Esophagus squamous epithelium (tissue), 4 donors: Measurements from ENCODE around the gene TCF19.

ENCODE experiments used
- POLR2A ChIP-seq, 4 donors: fragments of 450-650 bp; IDR thresholded peaks; one replicate each; pipeline ENCODE4 v1.6.1; 2017; ENCODE audit warnings: antibody characterized with exemption in 4 of 4, mild to moderate bottlenecking in 4 of 4, moderate library complexity in 3 of 4
- TF ChIP-seq, protein P1 (sequence below), 6 experiments: fragments of 450-650 bp in 4 of 6; fragments of 200-600 bp in 2 of 6; sonication (generic) in 2 of 6; IDR thresholded peaks; one replicate each; pipeline ENCODE4 v1.5.1; 2016 to 2019; ENCODE audit warnings: antibody characterized with exemption in 6 of 6, mild to moderate bottlenecking in 4 of 6, moderate library complexity in 4 of 6

DNA sequence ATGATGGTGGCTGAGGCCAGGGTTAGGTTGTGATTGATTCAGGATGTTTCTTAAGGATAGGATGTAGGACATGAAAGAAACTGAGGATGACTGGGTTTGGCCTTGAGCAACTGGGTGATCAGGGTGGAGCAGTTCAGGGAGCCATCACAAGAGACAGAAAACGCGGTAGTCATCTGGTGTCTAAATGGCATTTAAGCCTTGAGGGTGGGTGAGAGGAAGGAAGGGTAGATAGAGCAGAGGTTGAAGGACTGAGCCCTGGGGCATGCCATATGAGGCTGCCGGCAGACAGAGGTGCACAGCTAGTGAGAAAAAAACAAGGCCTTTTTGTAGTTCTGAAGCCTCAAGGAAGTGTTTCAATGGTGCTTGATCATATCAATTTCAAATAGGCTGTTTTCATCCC is 10.2 kb downstream of the TCF19 start:
- TF ChIP-seq, protein P1, sequence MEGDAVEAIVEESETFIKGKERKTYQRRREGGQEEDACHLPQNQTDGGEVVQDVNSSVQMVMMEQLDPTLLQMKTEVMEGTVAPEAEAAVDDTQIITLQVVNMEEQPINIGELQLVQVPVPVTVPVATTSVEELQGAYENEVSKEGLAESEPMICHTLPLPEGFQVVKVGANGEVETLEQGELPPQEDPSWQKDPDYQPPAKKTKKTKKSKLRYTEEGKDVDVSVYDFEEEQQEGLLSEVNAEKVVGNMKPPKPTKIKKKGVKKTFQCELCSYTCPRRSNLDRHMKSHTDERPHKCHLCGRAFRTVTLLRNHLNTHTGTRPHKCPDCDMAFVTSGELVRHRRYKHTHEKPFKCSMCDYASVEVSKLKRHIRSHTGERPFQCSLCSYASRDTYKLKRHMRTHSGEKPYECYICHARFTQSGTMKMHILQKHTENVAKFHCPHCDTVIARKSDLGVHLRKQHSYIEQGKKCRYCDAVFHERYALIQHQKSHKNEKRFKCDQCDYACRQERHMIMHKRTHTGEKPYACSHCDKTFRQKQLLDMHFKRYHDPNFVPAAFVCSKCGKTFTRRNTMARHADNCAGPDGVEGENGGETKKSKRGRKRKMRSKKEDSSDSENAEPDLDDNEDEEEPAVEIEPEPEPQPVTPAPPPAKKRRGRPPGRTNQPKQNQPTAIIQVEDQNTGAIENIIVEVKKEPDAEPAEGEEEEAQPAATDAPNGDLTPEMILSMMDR (IDR thresholded peaks at IDR 0.05), result no peak
- no peak for TF ChIP-seq POLR2A (IDR thresholded peaks at IDR 0.05)
